ENCODE measurements around the gene ARHGAP26.

ARHGAP26 gene

GRCh38 chr5:142834504-142834903, 64.3 kb downstream of the ARHGAP26 start:
- no peak for DNase-seq (ENCODE audit: low read depth)
- no peak overlapping the region for H3K4me3 ChIP-seq (ENCODE audit: low read depth, low read length)
- TF ChIP-seq CTCF (IDR thresholded peaks at IDR 0.05; ENCODE audit: low read depth, low read length, missing control alignments), result no peak

GRCh38 chr5:142835540-142835939, 65.4 kb downstream of the ARHGAP26 start:
- DNase-seq (ENCODE audit: low read depth), result no peak
- no peak for TF ChIP-seq CTCF (IDR thresholded peaks at IDR 0.05; ENCODE audit: low read depth, low read length, missing control alignments)

GRCh38 chr5:142836048-142836447, 65.9 kb downstream of the ARHGAP26 start:
- no peak for DNase-seq (ENCODE audit: low read depth)
- no peak overlapping the region for H3K4me3 ChIP-seq (ENCODE audit: low read depth, low read length)
- no peak for TF ChIP-seq CTCF (IDR thresholded peaks at IDR 0.05; ENCODE audit: low read depth, low read length, missing control alignments)

More at GRCh38 chr5:142835540-142835939, 65.4 kb downstream of the ARHGAP26 start:
- H3K4me3 ChIP-seq (ENCODE audit: low read depth, low read length), result no peak overlapping the region

DNA sequence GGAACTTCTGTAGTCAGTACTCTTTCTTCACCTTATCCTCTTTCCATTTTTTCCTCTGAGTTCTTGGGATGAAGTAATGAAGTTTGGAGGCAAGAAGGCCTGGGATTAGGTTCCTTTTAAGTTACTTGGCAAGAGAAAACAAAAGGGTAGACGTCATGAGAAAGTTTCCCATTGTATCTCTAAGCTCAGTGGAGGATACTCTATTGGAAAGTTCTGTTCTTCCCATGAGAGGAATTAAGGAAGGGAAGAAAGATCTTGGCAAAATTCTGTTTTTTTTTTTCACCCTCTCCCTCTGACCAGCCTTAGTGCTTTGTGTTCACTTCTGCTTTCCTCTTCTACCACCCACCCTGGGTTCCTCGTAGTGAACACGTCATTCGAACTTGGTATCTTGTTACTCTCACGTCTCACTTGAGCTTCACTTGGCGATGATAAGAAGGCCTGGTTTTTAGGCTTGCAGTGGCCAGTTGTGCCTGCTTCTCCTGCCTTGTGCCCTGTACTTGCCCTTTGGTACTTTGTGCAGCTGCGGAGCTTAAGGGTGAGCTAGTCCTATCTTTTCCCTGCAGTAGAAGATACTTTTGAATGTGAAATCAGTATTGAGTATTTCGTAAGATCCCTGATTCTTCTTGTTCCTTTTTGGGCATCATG, 67.0 kb downstream of the ARHGAP26 start:
- no peak for TF ChIP-seq CTCF (IDR thresholded peaks at IDR 0.05; ENCODE audit: low read depth, low read length, missing control alignments)
- no peak for DNase-seq (ENCODE audit: low read depth)
- no peak overlapping the region for H3K4me3 ChIP-seq (ENCODE audit: low read depth, low read length)

DNA sequence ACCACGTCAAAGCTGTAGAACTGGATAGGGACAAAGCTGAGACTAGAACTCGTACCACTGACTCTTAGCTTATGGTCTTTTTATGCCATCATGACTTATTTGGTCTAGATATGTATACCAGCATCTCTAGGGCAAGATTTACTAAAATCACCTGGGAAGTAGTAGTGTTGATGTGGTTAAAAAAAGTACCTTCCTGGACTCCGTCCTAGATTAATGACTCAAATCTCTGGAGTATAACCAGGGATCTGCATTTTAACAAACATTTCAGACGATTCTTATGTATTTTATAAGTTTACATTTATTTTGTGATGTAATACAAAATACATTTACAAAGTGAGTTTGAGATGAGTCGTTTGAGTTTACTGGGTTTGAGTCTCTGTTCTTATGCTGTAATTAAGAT, 68.7 kb downstream of the ARHGAP26 start:
- H3K4me3 ChIP-seq (ENCODE audit: low read depth, low read length), result no peak overlapping the region
- DNase-seq (ENCODE audit: low read depth), result no peak

GRCh38 chr5:142839711-142840346, 69.7 kb downstream of the ARHGAP26 start:
- no peak overlapping the region for H3K4me3 ChIP-seq (ENCODE audit: low read depth, low read length)
- DNase-seq (ENCODE audit: low read depth), result no peak
- no peak for TF ChIP-seq CTCF (IDR thresholded peaks at IDR 0.05; ENCODE audit: low read depth, low read length, missing control alignments)

More for the DNA sequence above, 68.7 kb downstream of the ARHGAP26 start:
- TF ChIP-seq CTCF (IDR thresholded peaks at IDR 0.05; ENCODE audit: low read depth, low read length, missing control alignments), result no peak

DNA sequence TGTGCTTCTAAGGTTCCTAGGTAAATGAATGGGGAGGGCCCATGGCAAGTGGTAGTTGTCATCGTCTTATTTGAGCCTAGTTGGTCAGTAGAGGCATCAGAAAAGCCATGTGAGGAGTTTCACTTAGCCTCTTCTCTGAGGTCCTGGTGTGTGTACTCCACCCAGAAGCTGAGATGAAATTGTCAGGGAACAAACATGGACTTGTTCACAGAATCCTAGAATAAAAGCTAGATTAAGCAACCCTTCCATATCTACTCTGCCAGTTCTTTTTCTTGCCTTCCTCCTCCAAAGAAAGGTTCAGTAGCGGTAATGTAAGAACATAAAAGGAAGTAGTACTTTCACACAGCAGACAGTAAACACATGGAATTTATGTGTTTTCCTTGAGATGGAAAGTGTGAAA, 70.4 kb downstream of the ARHGAP26 start:
- no peak for DNase-seq (ENCODE audit: low read depth)
- no peak for TF ChIP-seq CTCF (IDR thresholded peaks at IDR 0.05; ENCODE audit: low read depth, low read length, missing control alignments)

More for the DNA sequence above, 70.4 kb downstream of the ARHGAP26 start:
- no peak overlapping the region for H3K4me3 ChIP-seq (ENCODE audit: low read depth, low read length)
